Dendritic cell treated with granulocyte-macrophage colony-stimulating factor and Interleukin-4, amounts not matched to agents 40 ng/mL and 50 ng/mL, for 4 days (primary cell): Measurements from ENCODE around the gene ECE1.
"Not testable (repeated sequence)": the region's sequence is repeated elsewhere in the genome, so short reads cannot be mapped to it uniquely, and the experiment has no call there.

ENCODE experiments used
- H3K27ac Mint-ChIP-seq: one replicate; pipeline ENCODE4 v1.8.0; 2022; ENCODE audit warnings: mild to moderate bottlenecking, mixed read lengths
- H3K27me3 Mint-ChIP-seq: one replicate; pipeline ENCODE4 v1.8.0; 2022; ENCODE audit warnings: mild to moderate bottlenecking, mixed read lengths
- H3K36me3 Mint-ChIP-seq: one replicate; pipeline ENCODE4 v1.8.0; 2022; ENCODE audit warnings: low read depth, mixed read lengths
- H3K4me1 Mint-ChIP-seq: one replicate; pipeline ENCODE4 v1.8.0; 2022; ENCODE audit warnings: low read depth, mixed read lengths
- H3K4me3 Mint-ChIP-seq: one replicate; pipeline ENCODE4 v1.8.0; 2022; ENCODE audit warnings: mild to moderate bottlenecking, moderate library complexity, mixed read lengths
- H3K9me3 Mint-ChIP-seq: one replicate; pipeline ENCODE4 v1.8.0; 2022; ENCODE audit warnings: mixed read lengths
- intact Hi-C: fragments of 100-400 bp; cut with micrococcal nuclease; formaldehyde crosslinking; loops from one replicate; pipeline ENCODE4 v1.15.0; 2022

Gene ECE1

GRCh38 chr1:21283524-21283923 is 6.7 kb downstream of the ECE1 start:
- Mint-ChIP-seq H3K36me3 (no peaks in the 10 kb centered on the region), H3K27me3 (peaks cover 24% of the 10 kb centered on the region), H3K9me3 (no peaks in the 10 kb centered on the region), H3K4me3 (no peak overlapping the region), H3K4me1 (peaks cover 52% of the 10 kb centered on the region), H3K27ac (peak overlapping the region; percentile 79)
- intact Hi-C loops, result no loop called here

- H3K36me3 Mint-ChIP-seq, H3K9me3 Mint-ChIP-seq, intact Hi-C loops, H3K4me3 Mint-ChIP-seq: not testable (repeated sequence)
- Mint-ChIP-seq H3K4me1 (peaks cover 49% of the 10 kb centered on the region), H3K27me3 (peaks cover 33% of the 10 kb centered on the region), H3K27ac (peak overlapping the region; percentile 88)
Measured at GRCh38 chr1:21282020-21282419, 8.2 kb downstream of the ECE1 start.

- Mint-ChIP-seq H3K4me3 (no peak overlapping the region), H3K27me3 (peaks cover 30% of the 10 kb centered on the region), H3K36me3 (no peaks in the 10 kb centered on the region), H3K27ac (peak overlapping the region; percentile 88), H3K4me1 (peaks cover 49% of the 10 kb centered on the region), H3K9me3 (no peaks in the 10 kb centered on the region)
- intact Hi-C loops, result no loop called here
Measured at GRCh38 chr1:21280482-21280881, 9.8 kb downstream of the ECE1 start.

GRCh38 chr1:21280011-21280471 is 10.2 kb downstream of the ECE1 start:
- no peaks in the 10 kb centered on the region for H3K36me3 Mint-ChIP-seq
- peaks cover 30% of the 10 kb centered on the region for H3K27me3 Mint-ChIP-seq
- H3K4me1 Mint-ChIP-seq, result peaks cover 46% of the 10 kb centered on the region
- intact Hi-C loops, result no loop called here
- H3K4me3 Mint-ChIP-seq, result no peak overlapping the region
- H3K27ac Mint-ChIP-seq, result peak overlapping the region; percentile 88
- H3K9me3 Mint-ChIP-seq, result no peaks in the 10 kb centered on the region

GRCh38 chr1:21278860-21279845 is 11.1 kb downstream of the ECE1 start:
- H3K27ac Mint-ChIP-seq, result peak overlapping the region; percentile 88
- no peak overlapping the region for H3K4me3 Mint-ChIP-seq
- no peaks in the 10 kb centered on the region for H3K9me3 Mint-ChIP-seq
- H3K36me3 Mint-ChIP-seq, result no peaks in the 10 kb centered on the region
- peaks cover 37% of the 10 kb centered on the region for H3K4me1 Mint-ChIP-seq
- H3K27me3 Mint-ChIP-seq, result peaks cover 29% of the 10 kb centered on the region
- intact Hi-C loops, result no loop called here

- no peaks in the 10 kb centered on the region for H3K36me3 Mint-ChIP-seq
- intact Hi-C loops, result no loop called here
- H3K9me3 Mint-ChIP-seq, result no peaks in the 10 kb centered on the region
- H3K4me1 Mint-ChIP-seq, result peaks cover 33% of the 10 kb centered on the region
- H3K4me3 Mint-ChIP-seq, result no peak overlapping the region
- H3K27me3 Mint-ChIP-seq, result peaks cover 25% of the 10 kb centered on the region
- H3K27ac Mint-ChIP-seq, result no peak overlapping the region
Measured at GRCh38 chr1:21278208-21278859, 11.9 kb downstream of the ECE1 start.

GRCh38 chr1:21277180-21277579 is 13.1 kb downstream of the ECE1 start:
- H3K4me3 Mint-ChIP-seq, result no peak overlapping the region
- H3K27me3 Mint-ChIP-seq, result peaks cover 27% of the 10 kb centered on the region
- intact Hi-C loops, result no loop called here
- peaks cover 33% of the 10 kb centered on the region for H3K4me1 Mint-ChIP-seq
- no peak overlapping the region for H3K27ac Mint-ChIP-seq
- H3K36me3 Mint-ChIP-seq, result peaks cover 7% of the 10 kb centered on the region
- H3K9me3 Mint-ChIP-seq, result no peaks in the 10 kb centered on the region

- no peak overlapping the region for H3K27ac Mint-ChIP-seq
Measured at GRCh38 chr1:21272540-21272939, 17.7 kb downstream of the ECE1 start.

GRCh38 chr1:21271550-21271949 is 18.7 kb downstream of the ECE1 start:
- H3K9me3 Mint-ChIP-seq, result no peaks in the 10 kb centered on the region
- intact Hi-C loops, result no loop called here
- H3K27ac Mint-ChIP-seq, result no peak overlapping the region
- H3K27me3 Mint-ChIP-seq, result peaks cover 22% of the 10 kb centered on the region
- H3K36me3 Mint-ChIP-seq, result peaks cover 27% of the 10 kb centered on the region
- H3K4me1 Mint-ChIP-seq, result no peaks in the 10 kb centered on the region
- no peak overlapping the region for H3K4me3 Mint-ChIP-seq

More at GRCh38 chr1:21272540-21272939, 17.7 kb downstream of the ECE1 start:
- H3K4me3 Mint-ChIP-seq, result no peak overlapping the region
- H3K9me3 Mint-ChIP-seq, result no peaks in the 10 kb centered on the region
- H3K27me3 Mint-ChIP-seq, result peaks cover 24% of the 10 kb centered on the region
- H3K4me1 Mint-ChIP-seq, result no peaks in the 10 kb centered on the region
- peaks cover 21% of the 10 kb centered on the region for H3K36me3 Mint-ChIP-seq
- intact Hi-C loops, result no loop called here

GRCh38 chr1:21270086-21270689 is 20.1 kb downstream of the ECE1 start:
- peaks cover 26% of the 10 kb centered on the region for H3K27me3 Mint-ChIP-seq
- no peak overlapping the region for H3K4me3 Mint-ChIP-seq
- H3K27ac Mint-ChIP-seq, result no peak overlapping the region
- intact Hi-C loops, result no loop called here
- no peaks in the 10 kb centered on the region for H3K9me3 Mint-ChIP-seq
- H3K4me1 Mint-ChIP-seq, result no peaks in the 10 kb centered on the region
- H3K36me3 Mint-ChIP-seq, result peaks cover 27% of the 10 kb centered on the region

GRCh38 chr1:21269461-21270085 is 20.7 kb downstream of the ECE1 start:
- H3K27ac Mint-ChIP-seq, result no peak overlapping the region
- H3K4me3 Mint-ChIP-seq, result no peak overlapping the region
- H3K36me3 Mint-ChIP-seq, result peaks cover 33% of the 10 kb centered on the region
- peaks cover 29% of the 10 kb centered on the region for H3K27me3 Mint-ChIP-seq
- intact Hi-C loops, result no loop called here
- no peaks in the 10 kb centered on the region for H3K4me1 Mint-ChIP-seq
- H3K9me3 Mint-ChIP-seq, result no peaks in the 10 kb centered on the region

- Mint-ChIP-seq H3K4me3 (no peak overlapping the region), H3K4me1 (no peaks in the 10 kb centered on the region), H3K9me3 (no peaks in the 10 kb centered on the region), H3K27ac (no peak overlapping the region), H3K27me3 (peaks cover 26% of the 10 kb centered on the region), H3K36me3 (peaks cover 37% of the 10 kb centered on the region)
- intact Hi-C loops, result no loop called here
Measured at GRCh38 chr1:21268281-21269239, 21.7 kb downstream of the ECE1 start.
